Measurements from ENCODE around the gene SLC25A3.
"Not testable (repeated sequence)": the region's sequence is repeated elsewhere in the genome, so short reads cannot be mapped to it uniquely, and the experiment has no call there.

SLC25A3 gene

GRCh38 chr12:98595243-98595988 lies 1.9 kb downstream of the SLC25A3 start:
- peak; percentile 28 for DNase-seq (ENCODE audit: low spot score)

DNA sequence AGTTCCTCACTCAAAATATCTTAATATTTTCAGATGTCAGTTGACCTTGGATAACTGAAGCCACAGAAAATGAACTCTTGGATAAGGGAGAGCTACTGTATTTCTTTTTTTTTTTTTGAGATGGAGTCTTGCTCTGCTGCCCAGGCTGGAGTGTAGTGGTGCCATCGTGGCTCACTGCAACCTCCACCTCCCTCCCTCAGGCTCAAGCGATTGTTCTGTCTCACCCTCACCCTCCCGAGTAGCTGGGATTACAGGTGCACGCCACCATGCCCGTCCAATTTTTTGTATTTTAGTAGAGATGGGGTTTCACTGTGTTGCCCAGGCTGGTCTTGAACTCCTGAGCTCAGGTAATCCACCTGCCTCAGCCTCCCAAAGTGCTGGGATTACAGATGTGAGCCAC lies 3.8 kb downstream of the SLC25A3 start:
- not testable (repeated sequence) for DNase-seq (ENCODE audit: low spot score)

DNA sequence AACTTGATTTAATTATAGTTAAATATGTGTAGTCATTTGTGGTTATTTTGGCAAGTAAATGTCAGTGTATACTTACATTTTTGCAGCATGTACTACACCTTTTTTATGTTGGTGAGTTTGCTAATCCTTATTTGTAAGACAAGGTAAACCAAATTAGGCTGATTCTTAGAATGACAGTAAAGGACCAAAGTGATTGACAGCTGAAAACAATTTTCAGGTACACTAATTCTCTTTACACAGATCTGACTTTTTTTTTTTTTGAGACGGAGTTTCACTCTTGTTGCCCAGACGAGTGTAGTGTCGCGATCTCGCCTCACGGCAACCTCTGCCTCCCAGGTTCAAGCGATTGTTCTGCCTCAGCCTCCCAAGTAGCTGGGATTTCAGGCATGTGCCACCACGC lies 8.4 kb downstream of the SLC25A3 start:
- no peak for DNase-seq (ENCODE audit: low spot score)

DNA sequence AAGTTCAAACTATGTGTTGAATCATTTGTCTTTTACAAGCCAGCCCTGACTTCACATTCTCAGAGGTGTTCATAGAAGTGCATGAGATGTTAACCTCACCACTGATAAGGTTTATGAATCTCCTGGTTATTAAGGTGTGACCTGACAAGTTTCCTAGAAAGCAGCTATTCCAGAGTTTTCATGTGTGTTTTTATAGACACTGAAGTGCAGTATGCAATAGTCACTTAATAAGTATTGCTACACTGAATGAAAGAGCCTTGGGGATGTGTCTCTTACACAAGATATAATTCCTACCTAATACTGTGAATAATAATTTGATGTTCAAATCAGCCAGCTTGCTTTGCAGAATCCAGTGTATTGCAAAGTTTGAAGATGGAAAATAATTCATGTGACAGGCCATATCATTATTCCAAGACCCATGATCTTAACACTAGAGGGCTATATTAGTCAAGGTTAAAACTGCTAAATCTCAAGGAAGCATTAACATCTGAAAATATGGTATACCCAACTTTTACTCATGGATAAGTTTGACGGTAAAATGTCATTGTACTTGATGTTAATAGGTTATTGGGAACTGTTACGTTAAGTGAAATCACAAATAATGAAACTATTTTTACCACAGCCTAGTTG lies 13.0 kb downstream of the SLC25A3 start:
- no peak for DNase-seq (ENCODE audit: low spot score)

- no peak for DNase-seq (ENCODE audit: low spot score)
Measured at GRCh38 chr12:98610596-98610995, 17.1 kb downstream of the SLC25A3 start.

- DNase-seq (ENCODE audit: low spot score) = no peak
Measured at GRCh38 chr12:98612696-98613334, 19.3 kb downstream of the SLC25A3 start.

DNA sequence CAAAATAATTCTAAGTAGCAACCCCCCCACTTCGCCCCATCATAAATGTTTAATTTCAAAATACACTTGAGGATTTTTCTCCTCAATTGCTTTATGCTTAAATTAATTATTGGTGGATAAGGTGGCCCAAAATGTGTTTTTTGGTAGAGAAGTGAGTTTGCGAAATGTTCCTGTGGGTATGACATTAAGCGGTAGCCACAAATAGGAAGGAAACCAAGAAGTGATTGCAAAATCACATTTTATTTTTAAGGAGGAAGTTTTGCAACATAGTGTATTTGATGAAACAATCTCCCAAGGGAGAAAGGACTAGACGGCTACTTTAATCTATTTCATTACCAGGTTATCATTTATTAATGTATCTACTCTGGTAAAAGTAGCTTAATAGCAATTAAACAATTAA lies 25.5 kb downstream of the SLC25A3 start:
- no peak for DNase-seq (ENCODE audit: low spot score)

- peak; percentile 46 for DNase-seq (ENCODE audit: low spot score)
Measured at GRCh38 chr12:98635657-98636323, 42.3 kb downstream of the SLC25A3 start.

DNA sequence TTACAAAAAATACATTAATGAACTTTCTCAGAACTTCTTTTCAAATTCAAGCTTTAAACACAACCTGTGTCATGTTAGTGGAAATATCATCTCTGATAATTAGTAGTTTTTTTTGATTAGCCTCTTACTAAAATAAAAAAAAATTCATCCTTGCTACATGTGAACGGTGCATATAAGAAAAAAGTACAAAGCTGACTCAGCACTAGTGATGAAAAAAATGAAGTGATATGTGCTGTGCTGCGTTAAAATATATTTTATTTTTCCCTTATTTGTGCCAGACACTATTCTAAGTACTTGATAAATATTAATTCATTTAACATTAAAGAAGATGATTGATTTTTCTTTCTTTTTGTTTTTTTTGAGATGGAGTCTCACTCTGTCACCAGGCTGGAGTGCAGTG lies 43.6 kb downstream of the SLC25A3 start:
- no peak for DNase-seq (ENCODE audit: low spot score)

DNA sequence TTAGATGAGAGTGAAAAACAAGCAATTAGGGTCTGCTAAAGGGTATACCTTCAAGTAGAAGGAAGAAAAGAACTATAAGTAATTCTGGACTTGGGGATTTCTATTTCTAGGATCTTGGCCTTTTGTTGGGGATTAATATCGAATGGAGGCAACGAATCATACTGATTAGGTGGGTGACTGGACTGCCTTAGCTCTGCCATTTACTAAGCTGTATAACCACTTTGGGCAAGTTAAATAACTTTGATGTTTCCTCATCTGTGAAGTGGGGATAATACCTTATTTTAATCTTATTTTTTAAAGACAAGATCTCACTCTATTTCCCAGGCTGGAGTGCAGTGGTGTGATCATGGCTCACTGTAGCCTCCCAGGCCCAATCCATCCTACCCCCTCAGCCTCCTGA lies 44.5 kb downstream of the SLC25A3 start:
- no peak for DNase-seq (ENCODE audit: low spot score)

GRCh38 chr12:98639491-98639890 lies 46.0 kb downstream of the SLC25A3 start:
- no peak for DNase-seq (ENCODE audit: low spot score)

GRCh38 chr12:98642801-98643200 lies 49.3 kb downstream of the SLC25A3 start:
- not testable (repeated sequence) for DNase-seq (ENCODE audit: low spot score)

GRCh38 chr12:98644433-98644711 lies 50.9 kb downstream of the SLC25A3 start:
- peak; percentile 69 for DNase-seq (ENCODE audit: low spot score)

DNA sequence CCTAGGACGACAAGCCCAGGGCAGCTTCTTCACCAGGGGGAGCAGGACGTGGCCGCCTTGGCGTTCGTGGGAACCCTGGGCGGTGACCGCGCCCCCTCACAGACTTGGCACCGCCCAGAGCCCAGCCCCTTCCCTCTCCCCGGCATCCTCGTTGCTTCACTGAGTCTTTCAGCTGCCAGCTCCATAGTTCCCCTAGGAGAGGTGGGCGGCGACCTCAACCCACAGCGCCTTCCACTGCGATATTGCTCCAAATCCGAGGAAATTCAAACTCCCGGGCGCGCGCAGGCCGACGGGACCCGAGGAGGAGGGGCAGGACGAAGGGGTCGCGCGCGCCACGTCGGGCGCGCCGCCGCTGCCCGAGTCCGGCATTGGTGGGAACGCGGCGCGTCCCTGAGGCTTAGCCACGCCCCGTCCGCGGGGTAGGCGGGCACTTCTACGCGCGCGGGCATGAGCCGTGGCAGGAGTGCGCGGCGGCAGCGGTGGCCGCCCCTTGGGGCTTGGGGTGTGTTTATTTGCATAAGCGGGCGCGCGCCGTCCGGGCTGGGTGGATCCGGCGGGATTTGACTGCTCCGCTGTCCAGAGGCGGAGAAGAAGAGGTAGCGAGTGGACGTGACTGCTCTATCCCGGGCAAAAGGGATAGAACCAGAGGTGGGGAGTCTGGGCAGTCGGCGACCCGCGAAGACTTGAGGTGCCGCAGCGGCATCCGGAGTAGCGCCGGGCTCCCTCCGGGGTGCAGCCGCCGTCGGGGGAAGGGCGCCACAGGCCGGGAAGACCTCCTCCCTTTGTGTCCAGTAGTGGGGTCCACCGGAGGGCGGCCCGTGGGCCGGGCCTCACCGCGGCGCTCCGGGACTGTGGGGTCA lies 51.5 kb downstream of the SLC25A3 start, which contains the start of the genes APAF1 and IKBIP:
APAF1 (plus strand) TSS at position 579 of the 860 bp plus-strand sequence. CDS start 3,070 bp downstream, outside the sequence.
IKBIP (minus strand) TSS at position 77 of the 860 bp plus-strand sequence. CDS start 87 bp downstream, outside the sequence.
- peak; percentile 93 for DNase-seq (ENCODE audit: low spot score)

- DNase-seq (ENCODE audit: low spot score) = peak; percentile 25
Measured at GRCh38 chr12:98645572-98646067, 52.1 kb downstream of the SLC25A3 start.

DNA sequence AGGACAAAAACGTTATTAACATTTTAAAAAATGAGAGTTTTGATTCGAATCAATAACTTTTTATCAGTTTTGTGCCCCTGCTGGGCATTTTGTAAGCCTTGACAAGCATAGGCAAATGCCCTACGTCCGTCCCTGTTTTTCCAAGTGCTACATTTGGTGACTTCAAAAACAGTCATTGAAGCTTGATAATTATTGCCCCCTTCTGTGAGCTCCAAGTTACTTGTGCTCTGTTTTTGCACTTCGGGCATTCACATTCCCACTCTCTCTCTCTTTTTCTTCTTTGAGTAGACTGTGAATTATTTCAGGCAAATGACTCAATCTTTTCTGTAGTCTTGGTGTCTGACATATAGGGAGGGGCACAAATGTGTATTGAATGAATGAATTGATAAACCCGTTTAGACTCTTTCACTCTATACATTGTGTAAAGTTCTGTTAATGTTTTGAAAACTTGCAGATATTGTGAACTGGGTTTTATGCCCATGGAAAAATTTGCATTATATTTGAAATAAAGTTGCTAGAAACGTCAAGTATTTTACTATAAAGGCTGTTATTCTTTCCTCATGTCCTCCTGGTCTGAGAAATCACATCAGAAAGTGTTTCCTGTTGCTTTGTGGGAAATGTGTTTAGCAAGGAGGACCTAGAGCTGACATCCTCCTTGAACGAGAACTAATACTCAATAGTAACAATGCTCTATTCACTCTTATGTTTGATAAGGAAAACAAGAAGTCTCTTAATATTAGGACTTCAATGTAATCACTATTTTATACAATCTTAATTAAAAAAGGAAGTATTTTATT lies 53.0 kb downstream of the SLC25A3 start:
- DNase-seq (ENCODE audit: low spot score) = peak; percentile 34

DNA sequence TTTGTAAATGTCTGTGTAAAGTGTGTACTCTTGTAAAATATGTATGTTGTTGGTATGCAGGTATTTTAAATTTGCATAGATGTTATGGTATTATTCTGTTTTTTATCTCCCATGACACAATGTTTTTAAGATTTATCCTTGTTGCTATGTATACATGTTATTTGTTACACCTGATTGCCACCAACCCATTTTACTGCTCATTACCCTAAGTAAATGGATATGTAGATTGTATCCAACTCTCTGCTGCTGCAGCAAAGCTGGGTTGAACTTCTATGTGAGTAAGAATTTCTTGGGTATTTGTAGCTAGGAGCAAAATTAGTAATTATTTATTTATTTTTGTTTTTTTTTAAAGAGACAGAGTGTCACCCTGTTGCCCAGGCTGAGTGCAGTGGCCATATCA lies 57.8 kb downstream of the SLC25A3 start:
- DNase-seq (ENCODE audit: low spot score) = no peak

- DNase-seq (ENCODE audit: low spot score) = peak; percentile 55
Measured at GRCh38 chr12:98653866-98654493, 60.5 kb downstream of the SLC25A3 start.
